K562 (cell line): ENCODE data around the gene MCC.

ENCODE experiments used
- NONO ChIP-seq, 2 experiments: fragments of 200-400 bp in 1 of 2; fragments of 450-650 bp in 1 of 2; formaldehyde crosslinking in 1 of 2; IDR thresholded peaks; 2 replicates each; pipeline ENCODE4 v1.6.1; 2017; ENCODE audit warnings: low read depth in 2 of 2, mild to moderate bottlenecking in 2 of 2, moderate library complexity in 2 of 2, low read length in 1 of 2
- STAT5B ChIP-seq: fragments of 250-450 bp; sonication (Bioruptor Pico); IDR thresholded peaks from 2 replicates; pipeline ENCODE4 v1.8.0; 2021; ENCODE audit warnings: mild to moderate bottlenecking, inconsistent platforms
- TF ChIP-seq, protein P1 (sequence below): sonication (generic); formaldehyde crosslinking; IDR thresholded peaks from 2 replicates; pipeline ENCODE4 v1.8.1; 2022; ENCODE audit warnings: missing genetic modification reagents
- TF ChIP-seq, protein P2 (sequence below), 3 experiments: IDR thresholded peaks in 2 of 3; conservative IDR thresholded peaks in 1 of 3; 2 replicates each; pipeline ENCODE4 v1.5.1; 2011 to 2012; ENCODE audit warnings: low read length in 3 of 3, mild to moderate bottlenecking in 3 of 3, control low read depth in 2 of 3, improper control_type of control experiment in 1 of 3, inconsistent platforms in 1 of 3, low read depth in 1 of 3, mixed read lengths in 1 of 3, moderate library complexity in 1 of 3; ENCODE audit not compliant: insufficient read depth in 2 of 3
- TF ChIP-seq, protein P3 (sequence below): fragments of 450-650 bp; formaldehyde crosslinking; IDR thresholded peaks from 2 replicates; pipeline ENCODE4 v1.4.0; 2022; ENCODE audit warnings: missing genetic modification characterization

DNA sequence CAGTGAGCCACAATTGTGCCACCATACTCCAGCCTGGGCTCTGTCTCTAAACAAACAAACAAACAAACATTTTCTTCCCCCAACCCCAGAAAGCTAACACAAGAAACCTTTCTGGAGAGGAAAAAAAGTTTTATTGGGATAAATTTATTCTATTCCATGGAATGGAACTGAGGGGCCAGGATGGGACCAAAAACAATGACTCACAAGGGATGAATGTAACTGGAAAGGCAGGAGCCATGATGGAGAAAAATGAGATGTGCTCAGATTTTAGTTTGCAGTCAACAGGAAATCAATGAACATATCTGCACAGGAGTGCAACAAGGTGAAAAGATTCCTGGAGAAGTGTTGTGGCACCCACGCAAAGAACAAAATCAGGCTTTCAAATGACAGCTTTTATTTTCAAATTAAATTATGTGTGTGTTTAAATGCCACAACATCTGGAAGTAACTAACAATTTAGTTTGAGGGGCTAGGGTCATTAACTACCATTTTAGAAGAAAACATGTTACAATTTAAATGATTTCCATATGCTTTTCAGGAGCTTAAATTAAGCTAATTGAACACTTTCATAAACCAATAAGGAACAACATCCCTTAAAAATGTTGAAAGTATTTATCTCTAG is 262.0 kb downstream of the MCC start:
- TF ChIP-seq NONO (IDR thresholded peaks at IDR 0.05; ENCODE audit: low read depth in 2 of 2, low read length in 1 of 2) (no peak), STAT5B (CRISPR knock-in tag) (no peak)
- TF ChIP-seq, protein P1, sequence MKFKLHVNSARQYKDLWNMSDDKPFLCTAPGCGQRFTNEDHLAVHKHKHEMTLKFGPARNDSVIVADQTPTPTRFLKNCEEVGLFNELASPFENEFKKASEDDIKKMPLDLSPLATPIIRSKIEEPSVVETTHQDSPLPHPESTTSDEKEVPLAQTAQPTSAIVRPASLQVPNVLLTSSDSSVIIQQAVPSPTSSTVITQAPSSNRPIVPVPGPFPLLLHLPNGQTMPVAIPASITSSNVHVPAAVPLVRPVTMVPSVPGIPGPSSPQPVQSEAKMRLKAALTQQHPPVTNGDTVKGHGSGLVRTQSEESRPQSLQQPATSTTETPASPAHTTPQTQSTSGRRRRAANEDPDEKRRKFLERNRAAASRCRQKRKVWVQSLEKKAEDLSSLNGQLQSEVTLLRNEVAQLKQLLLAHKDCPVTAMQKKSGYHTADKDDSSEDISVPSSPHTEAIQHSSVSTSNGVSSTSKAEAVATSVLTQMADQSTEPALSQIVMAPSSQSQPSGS, result no peak
- TF ChIP-seq, protein P2, sequence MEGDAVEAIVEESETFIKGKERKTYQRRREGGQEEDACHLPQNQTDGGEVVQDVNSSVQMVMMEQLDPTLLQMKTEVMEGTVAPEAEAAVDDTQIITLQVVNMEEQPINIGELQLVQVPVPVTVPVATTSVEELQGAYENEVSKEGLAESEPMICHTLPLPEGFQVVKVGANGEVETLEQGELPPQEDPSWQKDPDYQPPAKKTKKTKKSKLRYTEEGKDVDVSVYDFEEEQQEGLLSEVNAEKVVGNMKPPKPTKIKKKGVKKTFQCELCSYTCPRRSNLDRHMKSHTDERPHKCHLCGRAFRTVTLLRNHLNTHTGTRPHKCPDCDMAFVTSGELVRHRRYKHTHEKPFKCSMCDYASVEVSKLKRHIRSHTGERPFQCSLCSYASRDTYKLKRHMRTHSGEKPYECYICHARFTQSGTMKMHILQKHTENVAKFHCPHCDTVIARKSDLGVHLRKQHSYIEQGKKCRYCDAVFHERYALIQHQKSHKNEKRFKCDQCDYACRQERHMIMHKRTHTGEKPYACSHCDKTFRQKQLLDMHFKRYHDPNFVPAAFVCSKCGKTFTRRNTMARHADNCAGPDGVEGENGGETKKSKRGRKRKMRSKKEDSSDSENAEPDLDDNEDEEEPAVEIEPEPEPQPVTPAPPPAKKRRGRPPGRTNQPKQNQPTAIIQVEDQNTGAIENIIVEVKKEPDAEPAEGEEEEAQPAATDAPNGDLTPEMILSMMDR (IDR thresholded peaks at IDR 0.05 in 2 of 3, conservative IDR thresholded peaks at IDR 0.05 in 1 of 3; ENCODE audit: insufficient read depth in 2 of 3, low read depth in 1 of 3, low read length in 3 of 3), result no peak
- TF ChIP-seq, protein P3, sequence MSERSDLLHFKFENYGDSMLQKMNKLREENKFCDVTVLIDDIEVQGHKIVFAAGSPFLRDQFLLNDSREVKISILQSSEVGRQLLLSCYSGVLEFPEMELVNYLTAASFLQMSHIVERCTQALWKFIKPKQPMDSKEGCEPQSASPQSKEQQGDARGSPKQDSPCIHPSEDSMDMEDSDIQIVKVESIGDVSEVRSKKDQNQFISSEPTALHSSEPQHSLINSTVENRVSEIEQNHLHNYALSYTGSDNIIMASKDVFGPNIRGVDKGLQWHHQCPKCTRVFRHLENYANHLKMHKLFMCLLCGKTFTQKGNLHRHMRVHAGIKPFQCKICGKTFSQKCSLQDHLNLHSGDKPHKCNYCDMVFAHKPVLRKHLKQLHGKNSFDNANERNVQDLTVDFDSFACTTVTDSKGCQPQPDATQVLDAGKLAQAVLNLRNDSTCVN (CRISPR knock-in tag), result no peak
